AG08395 (cell line): Measurements from ENCODE around the gene THAP5.
"Not testable (repeated sequence)": the region's sequence is repeated elsewhere in the genome, so short reads cannot be mapped to it uniquely, and the experiment has no call there.

Experiments
- DNase-seq: peaks from one replicate; pipeline ENCODE4 v3.0.0; 2012; ENCODE audit warnings: mixed read lengths, low spot score

Gene THAP5

DNA sequence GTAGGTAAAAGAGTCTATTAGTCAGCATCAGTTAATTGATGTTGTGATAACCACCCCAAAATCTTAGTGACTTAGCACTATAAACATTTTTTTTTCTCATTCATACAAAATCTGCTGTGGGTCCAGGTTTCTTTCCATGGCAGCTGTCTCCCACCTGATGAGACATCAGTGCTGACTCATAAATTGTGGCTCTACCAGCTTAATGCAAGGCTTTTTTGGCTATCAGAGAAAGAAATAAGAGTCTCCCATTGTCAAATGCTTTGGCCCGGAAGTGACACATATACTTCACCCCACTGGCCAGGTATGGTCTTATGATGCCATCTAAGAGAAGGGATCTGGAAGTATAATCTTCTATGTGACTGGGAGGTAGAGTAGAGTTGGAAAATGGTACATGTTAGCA, 14.7 kb upstream of the THAP5 start:
- no peak for DNase-seq

DNA sequence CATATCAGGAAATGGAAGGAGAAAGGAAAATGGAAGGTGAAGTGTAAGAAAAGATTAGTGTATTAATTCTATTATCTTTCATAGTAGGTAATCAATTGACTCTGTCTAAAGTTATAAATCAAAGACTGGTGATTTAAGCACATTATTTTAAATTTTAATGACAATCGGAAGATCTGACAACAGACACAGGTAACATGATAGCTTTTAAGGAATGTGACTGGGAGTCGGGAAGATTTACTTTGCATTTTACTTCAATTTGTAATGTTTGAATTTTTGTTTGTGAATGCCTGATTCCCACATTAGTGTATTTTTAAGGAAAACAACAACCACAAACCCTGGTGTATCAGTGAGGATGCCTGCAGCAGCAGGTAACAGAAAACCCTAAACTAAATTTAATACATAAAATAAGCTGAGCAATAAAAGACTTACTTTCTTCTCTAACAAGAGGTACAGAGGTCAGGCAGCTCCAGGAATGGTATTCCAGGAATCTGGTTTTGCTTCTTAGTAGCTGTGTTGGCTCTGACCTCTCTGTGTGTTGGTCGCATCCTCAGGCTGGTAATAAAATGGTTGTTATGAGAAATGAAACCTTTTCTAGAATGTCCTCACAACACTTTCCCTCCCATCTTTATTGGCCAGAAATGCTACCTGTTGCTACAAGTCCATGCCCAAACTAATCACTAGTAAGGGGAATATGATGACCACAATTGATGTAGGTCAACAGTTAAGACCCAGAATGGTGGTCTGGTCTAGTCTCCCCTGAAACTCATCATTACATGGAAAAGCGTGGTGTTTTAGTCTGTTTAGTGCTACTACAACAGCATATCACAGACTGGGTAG, 12.4 kb upstream of the THAP5 start:
- DNase-seq: peak; percentile 34

GRCh38 chr7:108580298-108580697, 10.8 kb upstream of the THAP5 start:
- DNase-seq: no peak

DNA sequence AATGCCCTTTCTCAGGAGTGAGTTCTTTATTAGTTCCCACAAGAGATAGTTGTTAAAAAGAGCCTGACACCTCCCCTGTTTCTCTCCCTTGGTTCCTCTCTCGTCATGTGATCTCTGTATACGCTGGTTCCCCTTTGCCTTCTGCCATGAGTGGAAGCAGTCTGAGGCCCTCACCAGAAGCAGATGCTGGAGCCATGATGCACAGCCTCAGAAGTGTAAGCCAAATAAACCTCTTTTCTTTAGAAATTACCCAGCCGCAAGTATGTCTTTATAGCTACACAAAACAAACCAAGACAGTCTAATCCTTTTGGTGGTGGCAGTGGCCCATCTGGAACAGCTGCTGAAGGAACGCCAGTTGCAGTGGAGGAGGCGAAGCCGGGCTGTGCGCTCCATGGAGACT, 9.4 kb upstream of the THAP5 start:
- DNase-seq: no peak

GRCh38 chr7:108576116-108576515, 6.6 kb upstream of the THAP5 start:
- DNase-seq: no peak

DNA sequence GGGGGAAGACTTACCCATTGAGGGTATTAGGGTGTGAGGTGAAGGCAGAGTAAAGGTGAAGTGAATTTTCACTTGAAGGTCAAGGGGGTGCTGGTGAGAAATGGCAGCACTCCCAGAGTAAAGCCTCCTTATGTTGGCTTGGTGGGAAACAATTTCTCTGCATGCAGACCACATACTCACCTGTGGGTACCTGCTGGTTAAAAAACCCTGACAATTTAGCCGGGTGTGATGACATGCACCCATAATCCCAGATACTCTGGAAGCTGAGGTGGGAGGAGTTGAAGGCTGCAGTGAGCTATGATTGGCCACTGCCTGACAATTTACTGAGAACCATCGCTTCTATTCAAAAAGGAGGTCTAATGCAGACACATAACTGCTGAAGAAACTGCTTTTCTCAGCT, 5.7 kb upstream of the THAP5 start:
- DNase-seq: no peak

DNA sequence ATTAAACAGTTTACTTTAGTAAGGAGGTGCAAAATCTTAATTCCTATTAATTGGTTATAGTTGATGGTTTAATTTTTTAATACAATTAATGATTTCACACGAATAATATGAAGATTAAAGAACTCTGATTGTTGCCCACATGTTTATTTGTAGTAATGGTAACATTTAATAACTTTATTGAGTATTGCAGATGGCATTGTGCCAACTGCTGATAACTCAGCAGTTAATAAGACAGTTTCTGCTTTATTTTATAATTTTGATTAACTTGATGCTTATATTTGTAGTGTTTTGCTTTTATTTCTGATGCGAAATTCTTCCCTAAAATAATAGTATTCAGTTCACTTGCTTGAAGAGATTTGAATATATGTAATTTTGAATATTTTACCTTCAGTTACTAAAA, 3.0 kb upstream of the THAP5 start:
- no peak for DNase-seq

GRCh38 chr7:108570146-108570755, 745 bp upstream of the THAP5 start:
- DNase-seq: peak; percentile 37

DNA sequence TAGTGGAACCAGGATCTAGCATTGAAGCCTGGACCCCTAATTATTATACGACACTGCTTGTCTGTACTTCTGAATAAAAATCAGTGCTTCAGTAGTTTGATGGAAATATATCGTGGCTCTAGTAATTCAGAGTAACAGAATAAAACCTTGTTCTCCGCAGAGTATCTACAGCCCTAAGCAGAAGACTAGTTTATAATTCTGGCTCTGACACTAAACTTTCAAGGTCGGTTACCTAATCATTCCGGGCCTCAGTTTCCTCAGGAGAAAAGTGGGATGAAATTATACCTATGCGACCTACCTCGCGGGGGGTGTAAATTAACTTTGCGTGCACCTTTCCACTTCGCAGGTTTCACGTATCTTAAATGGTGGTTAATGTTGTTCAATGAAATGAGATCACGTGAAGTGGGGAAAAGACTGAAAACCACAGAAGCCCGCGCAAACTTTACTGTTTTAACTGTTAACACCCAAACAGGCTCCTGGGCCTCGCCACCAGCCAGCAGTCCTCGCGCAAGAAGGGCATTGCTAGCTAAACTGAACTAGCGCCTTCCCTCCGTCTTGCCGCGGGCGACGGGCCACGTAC, 615 bp downstream of the THAP5 start:
- DNase-seq: no peak

DNA sequence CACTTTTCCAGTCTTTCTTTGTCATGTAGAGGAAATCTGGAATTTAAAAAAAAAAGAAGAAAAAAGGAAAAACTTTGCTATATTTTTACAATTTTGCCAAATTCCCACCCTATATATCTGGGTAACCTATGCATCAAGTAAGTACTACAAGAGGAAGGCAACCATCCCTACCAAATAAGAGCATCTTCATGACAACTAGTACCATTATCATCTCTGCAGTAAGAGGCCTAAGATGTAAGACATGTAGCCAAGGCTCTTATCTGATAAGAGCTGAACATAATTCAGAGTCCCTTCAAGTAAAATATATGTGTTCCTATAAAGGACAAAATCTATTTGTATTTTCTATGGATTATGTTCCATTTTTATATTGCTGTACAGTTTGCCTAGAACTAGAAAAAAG, 3.5 kb downstream of the THAP5 start:
- no peak for DNase-seq

GRCh38 chr7:108561047-108561619, 8.4 kb downstream of the THAP5 start:
- DNase-seq: peak; percentile 51

- DNase-seq: no peak
Observed at GRCh38 chr7:108559253-108559652, 10.3 kb downstream of the THAP5 start.

DNA sequence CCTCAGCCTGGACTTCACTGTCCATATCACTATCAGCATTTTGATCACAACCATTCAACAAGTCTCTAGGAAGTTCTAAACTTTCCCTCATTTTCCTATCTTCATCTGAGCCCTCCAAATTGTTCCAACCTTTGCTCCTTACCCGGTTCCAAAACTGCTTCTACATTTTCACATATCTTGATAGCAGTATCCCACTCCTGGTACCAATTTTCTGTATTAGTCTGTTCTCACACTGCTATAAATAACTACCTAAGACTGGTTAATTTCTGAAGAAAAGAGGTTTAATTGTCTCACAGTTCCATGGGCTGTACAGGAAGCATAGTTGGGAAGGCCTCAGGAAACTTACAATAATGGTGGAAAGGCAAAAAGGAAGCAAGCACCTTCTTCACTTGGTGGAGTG, 11.9 kb downstream of the THAP5 start:
- DNase-seq: no peak

DNA sequence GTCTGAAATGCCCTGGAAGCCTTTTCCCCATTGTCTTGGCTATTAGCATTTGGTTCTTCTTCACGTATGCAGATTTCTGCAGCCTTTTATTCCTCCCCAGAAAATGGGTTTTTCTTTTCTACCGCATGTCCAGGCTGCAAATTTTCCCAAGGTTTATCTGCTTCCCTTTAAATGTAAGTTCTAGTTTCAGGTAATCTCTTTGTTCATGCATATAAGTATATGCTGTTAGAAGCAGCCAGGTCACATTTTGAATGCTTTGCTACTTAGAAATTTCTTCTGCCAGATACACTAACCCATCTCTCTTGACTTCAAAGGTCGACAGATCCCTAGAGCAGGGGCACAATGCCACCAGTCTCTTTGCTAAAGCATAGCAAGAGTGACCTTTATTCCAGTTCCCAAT, 12.3 kb downstream of the THAP5 start:
- no peak for DNase-seq

DNA sequence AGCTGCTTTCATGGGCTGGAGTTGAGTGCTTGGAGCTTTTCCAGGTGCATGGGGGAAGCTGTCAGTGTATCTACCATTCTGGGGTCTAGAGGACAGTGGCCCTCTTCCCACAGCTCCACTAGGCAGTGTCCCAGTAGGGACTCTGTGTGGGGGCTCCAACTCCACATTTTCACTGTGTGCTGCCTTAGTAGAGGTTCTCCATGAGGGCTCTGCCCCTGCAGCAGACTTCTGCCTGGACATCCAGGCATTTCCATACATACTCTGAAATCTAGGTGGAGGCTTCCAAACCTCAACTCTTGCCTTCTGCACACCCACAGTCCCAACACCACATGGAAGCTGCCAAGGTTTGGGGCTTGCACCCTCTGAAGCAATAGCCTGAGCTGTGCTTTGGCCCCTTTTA, 12.8 kb downstream of the THAP5 start:
- DNase-seq: not testable (repeated sequence)

DNA sequence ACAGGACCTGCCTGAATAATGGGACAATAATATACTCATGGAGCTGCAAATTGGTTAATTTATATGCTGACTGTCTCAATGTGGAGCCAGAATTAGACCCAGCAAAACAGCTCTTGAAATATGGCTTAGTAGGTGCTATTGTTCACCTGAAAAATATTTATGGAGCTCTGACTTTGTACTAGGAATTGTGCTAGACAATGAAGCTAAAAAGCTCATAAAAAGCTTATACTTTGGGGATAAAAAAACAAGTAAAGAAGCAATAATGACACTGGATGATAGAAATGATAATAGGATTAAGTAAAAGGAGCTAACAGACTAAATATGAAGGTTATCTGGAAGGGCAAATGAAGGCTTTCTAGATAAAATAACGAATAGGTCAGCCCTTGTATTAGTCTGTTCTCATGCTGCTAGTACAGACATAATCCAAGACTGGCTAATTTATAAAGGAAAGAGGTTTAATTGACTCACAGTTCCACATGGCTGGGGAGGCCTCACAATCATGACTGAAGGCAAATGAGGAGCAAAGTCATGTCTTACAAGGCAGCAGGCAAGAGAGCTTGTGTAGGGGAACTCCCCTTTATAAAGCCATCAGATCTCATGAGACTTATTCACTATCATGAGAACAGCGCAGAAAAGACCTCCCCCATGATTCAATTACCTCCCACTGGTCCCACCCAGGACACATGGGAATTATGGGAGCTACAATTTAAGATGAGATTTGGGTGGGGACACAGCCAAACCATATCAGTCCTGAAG, 21.2 kb downstream of the THAP5 start:
- not testable (repeated sequence) for DNase-seq

- no peak for DNase-seq
Observed at GRCh38 chr7:108541478-108541877, 28.0 kb downstream of the THAP5 start.

GRCh38 chr7:108538685-108539084, 30.8 kb downstream of the THAP5 start:
- DNase-seq: not testable (repeated sequence)

GRCh38 chr7:108538236-108538635, 31.3 kb downstream of the THAP5 start:
- DNase-seq: not testable (repeated sequence)

DNA sequence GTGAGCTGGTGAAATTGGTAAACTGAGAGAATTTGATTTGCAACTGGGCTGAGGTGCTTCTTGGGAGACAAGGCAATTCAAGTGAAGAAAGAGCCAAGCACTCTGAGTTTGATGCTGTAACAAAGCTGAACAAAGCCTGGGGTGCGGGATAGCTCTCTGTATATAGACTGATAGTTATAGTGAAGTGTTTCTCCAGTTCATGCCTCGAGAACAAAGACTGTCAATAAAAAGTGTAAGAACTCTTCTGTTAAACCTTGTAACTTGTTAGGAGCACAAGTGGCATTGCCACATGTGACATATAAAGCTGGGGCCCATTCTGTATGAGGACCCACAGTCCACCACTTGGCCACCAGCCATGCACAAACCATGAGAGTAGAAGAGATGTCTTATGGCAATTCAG, 32.3 kb downstream of the THAP5 start:
- DNase-seq: no peak

GRCh38 chr7:108535744-108536143, 33.8 kb downstream of the THAP5 start:
- DNase-seq: no peak

GRCh38 chr7:108535257-108535656, 34.2 kb downstream of the THAP5 start:
- DNase-seq: no peak
